ENCODE data around the gene APRT.
"Not testable (repeated sequence)": the region's sequence is repeated elsewhere in the genome, so short reads cannot be mapped to it uniquely, and the experiment has no call there.

Gene APRT

GRCh38 chr16:88842308-88842756, 30.6 kb upstream of the APRT start:
- DNase-seq (ENCODE audit: low read depth) = no peak

DNA sequence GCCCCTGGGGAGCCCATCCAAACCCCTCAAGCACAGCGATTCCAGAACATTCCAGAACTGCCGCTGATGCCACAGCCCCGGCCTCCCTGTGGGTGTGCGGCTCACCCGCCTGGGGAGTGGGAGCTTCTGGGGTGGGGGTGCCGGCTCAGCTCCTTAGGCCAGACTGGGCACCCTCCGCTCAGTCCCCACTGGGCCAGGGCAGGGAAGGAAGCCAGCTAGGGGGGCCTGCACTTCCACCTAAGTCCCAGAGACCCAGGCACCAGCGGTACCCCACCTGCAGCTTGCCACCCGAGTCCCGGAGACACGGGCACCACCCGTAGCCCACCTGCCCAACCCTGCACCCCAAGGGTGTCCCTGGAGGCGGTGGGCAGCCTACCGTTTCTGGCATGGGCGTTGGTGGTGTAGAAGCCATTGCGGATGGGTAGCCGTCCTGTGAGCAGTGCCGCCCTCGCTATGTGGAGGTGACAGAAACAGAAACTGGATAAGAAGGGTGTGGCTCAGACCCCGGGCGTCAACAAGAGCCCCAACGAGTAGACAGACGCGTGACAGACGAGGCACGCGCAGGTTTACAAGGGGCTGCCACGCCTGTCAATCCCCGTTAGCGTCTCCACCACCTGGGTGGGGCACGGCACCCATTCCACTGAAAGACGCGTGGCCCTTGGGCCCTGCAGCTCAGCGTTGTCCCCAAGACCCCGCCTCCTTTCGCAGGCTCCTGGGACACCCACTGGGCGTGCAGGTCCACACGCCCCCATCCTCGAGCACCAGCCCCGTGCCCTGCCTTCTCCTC, 30.0 kb upstream of the APRT start:
- no peak for DNase-seq (ENCODE audit: low read depth)

- DNase-seq (ENCODE audit: low read depth) = no peak
Measured at GRCh38 chr16:88840600-88841215, 29.0 kb upstream of the APRT start.

GRCh38 chr16:88839745-88840599, 28.2 kb upstream of the APRT start:
- DNase-seq (ENCODE audit: low read depth) = no peak

DNA sequence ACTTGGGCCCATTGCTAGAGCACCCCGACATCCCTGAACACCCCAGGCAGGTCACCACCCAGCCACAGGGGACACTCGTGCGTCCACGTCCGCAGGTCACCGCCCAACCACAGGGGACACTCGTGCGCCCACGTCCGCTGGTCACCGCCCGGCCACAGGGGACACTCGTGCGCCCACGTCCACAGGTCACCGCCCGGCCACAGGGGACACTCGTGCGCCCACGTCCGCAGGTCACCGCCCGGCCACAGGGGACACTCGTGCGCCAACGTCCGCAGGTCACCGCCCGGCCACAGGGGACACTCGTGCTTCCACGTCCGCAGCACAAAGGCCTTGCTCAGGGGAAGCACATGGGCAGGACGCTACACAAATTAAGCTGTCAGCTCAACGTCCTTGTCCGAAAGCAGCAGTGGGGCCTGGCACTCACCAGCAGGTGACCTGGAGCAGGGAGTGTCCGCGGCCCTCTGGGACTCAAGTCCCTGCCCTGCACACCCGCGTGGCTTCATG, 27.4 kb upstream of the APRT start:
- DNase-seq (ENCODE audit: low read depth) = no peak

- no peak for DNase-seq (ENCODE audit: low read depth)
Measured at GRCh38 chr16:88838566-88838965, 26.8 kb upstream of the APRT start.

DNA sequence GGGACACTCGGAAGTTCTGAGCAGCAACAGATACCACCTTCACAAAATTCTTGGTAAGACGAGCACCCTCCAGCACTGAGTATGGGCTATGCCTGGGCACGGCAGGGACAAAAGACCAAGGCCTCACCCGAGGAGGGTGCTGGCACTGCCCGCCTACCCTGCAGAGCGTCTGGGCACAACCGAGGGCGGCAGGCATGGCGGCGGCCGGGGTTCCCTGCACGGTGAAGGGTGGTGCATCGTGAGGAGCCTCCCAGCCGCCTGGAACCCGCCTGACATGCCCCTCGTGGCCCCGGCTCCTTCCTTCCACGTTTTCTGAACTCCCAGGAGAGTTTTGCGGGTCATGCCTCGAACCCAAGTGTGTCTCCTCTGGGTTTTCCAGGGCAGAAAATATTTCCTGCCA, 26.1 kb upstream of the APRT start:
- no peak for DNase-seq (ENCODE audit: low read depth)

GRCh38 chr16:88836791-88837190, 25.1 kb upstream of the APRT start:
- no peak for DNase-seq (ENCODE audit: low read depth)

- DNase-seq (ENCODE audit: low read depth) = no peak
Measured at GRCh38 chr16:88835818-88836217, 24.1 kb upstream of the APRT start.

DNA sequence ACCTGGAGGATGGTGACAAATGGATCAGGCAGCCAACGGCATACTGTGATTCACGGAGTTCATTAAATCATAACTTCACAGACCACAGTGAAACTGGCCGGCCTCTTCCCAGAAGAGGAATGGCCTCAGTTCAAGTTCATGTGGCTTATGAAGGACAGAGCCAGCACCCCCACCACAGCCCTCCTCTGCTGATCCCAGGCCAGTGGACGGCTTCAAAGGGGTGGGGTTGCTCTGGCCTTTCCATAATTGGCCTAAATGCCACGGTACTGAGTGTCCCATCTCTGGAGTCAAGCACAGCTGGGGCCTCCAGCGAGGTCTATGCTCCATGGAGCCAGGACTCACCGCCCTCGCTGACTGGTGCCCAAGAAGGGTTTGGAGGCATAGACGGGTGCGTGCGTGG, 23.7 kb upstream of the APRT start:
- DNase-seq (ENCODE audit: low read depth) = no peak

DNA sequence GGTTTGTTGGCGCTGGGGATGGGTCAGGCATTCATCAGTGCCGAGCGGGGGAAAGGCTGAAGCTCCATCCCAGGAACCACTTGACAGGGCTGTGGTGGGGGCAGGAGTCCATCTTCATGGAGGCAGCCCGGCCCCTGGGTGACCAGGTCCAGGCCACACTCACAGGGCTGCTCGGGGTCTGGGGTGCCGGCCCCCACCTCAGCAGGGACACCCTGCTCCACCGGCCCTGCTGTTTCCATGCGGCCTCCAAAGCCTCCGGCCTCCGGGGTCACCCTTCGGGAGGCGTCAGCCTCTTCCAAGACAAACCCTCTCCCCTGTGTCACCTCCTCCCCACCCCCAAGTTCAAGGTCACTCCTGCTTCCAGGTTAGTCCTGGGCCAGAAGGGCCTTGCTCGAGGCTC, 22.9 kb upstream of the APRT start:
- no peak for DNase-seq (ENCODE audit: low read depth)

- no peak for DNase-seq (ENCODE audit: low read depth)
Measured at GRCh38 chr16:88833086-88833485, 21.4 kb upstream of the APRT start.

DNA sequence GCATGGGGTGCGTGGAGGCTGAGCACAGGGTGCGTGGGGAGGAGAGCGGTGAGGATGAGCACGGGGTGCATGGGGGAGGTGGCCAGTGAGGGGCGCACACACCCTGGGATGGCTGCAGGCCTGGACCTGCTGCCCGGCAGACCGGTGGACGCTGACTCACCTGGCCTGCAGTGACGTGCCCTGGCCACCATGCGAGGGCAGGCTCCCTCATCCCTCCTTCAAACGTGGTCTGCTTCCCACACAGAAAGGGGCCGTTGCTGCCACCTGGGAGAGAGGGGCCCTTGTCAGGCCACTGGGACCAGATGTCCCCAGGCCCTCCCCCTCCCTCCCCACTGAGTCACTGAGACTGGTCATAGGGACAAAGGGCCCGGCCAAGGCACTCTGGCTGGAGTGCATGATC, 20.1 kb upstream of the APRT start:
- DNase-seq (ENCODE audit: low read depth) = no peak

DNA sequence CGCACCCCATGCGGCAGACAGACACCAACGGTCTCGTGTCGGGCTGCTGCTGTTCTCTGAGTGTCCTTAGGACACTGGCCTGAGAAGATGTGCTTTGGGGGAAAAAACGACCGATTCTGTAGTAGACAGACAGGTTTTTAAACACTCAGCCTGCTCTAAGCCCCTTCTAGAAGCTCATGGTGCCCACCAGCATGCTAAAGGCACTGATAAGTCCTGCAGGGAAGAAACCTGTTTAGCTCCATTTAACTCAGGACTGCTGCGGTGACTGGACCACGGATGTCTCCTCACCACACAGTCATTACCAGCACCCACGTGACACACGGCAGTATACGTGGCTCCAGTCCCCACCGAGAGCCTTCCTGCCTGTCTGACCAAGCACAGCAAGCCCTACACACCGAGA, 19.1 kb upstream of the APRT start:
- no peak for DNase-seq (ENCODE audit: low read depth)

GRCh38 chr16:88830258-88830657, 18.5 kb upstream of the APRT start:
- DNase-seq (ENCODE audit: low read depth) = no peak

GRCh38 chr16:88828711-88829110, 17.0 kb upstream of the APRT start:
- no peak for DNase-seq (ENCODE audit: low read depth)

DNA sequence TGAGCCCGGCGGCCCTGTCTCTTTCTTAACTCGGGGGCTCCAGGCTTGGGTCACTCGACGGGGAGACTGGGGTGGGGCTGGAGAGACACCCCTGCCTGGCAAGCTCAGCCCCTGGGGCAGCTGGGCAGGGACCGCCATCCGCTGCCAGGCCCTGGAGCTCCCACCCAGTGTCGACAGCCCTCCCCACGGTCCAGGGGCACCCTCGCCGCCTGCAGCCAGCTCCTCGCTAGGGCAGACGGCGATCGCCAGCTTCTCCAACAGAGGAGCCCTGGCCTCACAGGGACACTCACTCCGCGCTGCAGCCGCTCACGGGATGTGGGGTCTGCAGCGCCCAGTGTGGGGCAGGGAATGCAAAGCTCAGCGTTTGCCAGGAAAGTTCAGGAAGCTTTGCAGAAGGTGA, 16.0 kb upstream of the APRT start:
- DNase-seq (ENCODE audit: low read depth) = no peak

- no peak for DNase-seq (ENCODE audit: low read depth)
Measured at GRCh38 chr16:88826070-88826840, 14.5 kb upstream of the APRT start.

- DNase-seq (ENCODE audit: low read depth) = no peak
Measured at GRCh38 chr16:88825146-88825545, 13.4 kb upstream of the APRT start.

- DNase-seq (ENCODE audit: low read depth) = no peak
Measured at GRCh38 chr16:88824256-88825077, 12.7 kb upstream of the APRT start.

DNA sequence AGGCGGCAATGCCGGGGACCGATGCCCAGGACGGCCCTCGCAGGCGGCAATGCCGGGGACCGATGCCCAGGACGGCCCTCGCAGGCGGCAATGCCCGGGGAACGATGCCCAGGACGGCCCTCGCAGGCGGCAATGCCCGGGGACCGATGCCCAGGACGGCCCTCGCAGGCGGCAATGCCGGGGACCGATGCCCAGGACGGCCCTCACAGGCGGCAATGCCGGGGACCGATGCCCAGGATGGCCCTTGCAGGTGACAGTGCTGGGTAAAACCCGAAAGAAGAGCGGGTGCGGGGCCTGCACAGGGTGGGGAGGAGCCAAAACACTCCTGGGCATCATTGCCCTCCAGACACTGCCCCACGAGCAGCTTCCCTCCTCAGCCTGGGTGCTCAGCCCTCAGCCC, 11.9 kb upstream of the APRT start:
- DNase-seq (ENCODE audit: low read depth) = not testable (repeated sequence)
